Fibroblast of pulmonary artery (primary cell): Measurements from ENCODE around the gene DNAH3.

Source experiments
- DNase-seq: peaks from one replicate; pipeline ENCODE4 v3.0.0-alpha.2; 2010; ENCODE audit warnings: low read depth
- H3K4me3 ChIP-seq: replicated peaks from 2 replicates; pipeline ENCODE4 v1.5.1; 2011; ENCODE audit warnings: low read depth, mild to moderate bottlenecking, control low read depth, low read length, moderate library complexity
- CTCF ChIP-seq: IDR thresholded peaks from 2 replicates; pipeline ENCODE4 v1.5.1; 2011; ENCODE audit warnings: mild to moderate bottlenecking, control low read depth, low read length, inconsistent platforms; ENCODE audit errors: missing control alignments

DNAH3 gene

GRCh38 chr16:20899477-20900298 lies 251.0 kb downstream of the DNAH3 start:
- no peak for TF ChIP-seq CTCF
- DNase-seq, result no peak
- peak overlapping the region; percentile 82 for H3K4me3 ChIP-seq

GRCh38 chr16:20899071-20899470 lies 251.6 kb downstream of the DNAH3 start:
- H3K4me3 ChIP-seq, result peak overlapping the region; percentile 82
- no peak for TF ChIP-seq CTCF
- DNase-seq, result peak; percentile 80

- peak overlapping the region; percentile 82 for H3K4me3 ChIP-seq
- no peak for DNase-seq
- TF ChIP-seq CTCF, result no peak
Observed at GRCh38 chr16:20897922-20898321, 252.7 kb downstream of the DNAH3 start.

GRCh38 chr16:20897253-20897897 lies 253.3 kb downstream of the DNAH3 start:
- DNase-seq, result peak; percentile 72
- H3K4me3 ChIP-seq, result peak overlapping the region; percentile 82
- TF ChIP-seq CTCF, result no peak

DNA sequence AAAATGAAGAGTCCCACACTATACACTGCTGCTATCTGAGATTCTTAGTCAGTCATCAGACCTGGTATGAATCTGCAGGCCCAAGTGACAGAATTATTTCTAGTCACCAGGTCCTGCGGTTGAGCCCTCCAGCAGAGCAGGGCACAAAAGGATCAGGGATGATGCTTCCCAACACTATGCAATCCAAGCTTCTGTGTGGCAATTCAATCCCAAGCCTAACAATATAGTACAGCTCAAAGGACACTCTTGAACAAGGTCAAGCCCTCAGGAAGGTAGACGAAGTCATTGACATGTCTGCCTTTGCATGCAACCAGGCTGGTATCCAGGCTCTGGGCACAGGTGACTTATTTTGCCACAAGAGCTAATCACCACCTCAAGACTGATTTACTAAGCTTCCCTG lies 256.3 kb downstream of the DNAH3 start:
- no peak overlapping the region for H3K4me3 ChIP-seq
- no peak for TF ChIP-seq CTCF
- DNase-seq, result no peak

DNA sequence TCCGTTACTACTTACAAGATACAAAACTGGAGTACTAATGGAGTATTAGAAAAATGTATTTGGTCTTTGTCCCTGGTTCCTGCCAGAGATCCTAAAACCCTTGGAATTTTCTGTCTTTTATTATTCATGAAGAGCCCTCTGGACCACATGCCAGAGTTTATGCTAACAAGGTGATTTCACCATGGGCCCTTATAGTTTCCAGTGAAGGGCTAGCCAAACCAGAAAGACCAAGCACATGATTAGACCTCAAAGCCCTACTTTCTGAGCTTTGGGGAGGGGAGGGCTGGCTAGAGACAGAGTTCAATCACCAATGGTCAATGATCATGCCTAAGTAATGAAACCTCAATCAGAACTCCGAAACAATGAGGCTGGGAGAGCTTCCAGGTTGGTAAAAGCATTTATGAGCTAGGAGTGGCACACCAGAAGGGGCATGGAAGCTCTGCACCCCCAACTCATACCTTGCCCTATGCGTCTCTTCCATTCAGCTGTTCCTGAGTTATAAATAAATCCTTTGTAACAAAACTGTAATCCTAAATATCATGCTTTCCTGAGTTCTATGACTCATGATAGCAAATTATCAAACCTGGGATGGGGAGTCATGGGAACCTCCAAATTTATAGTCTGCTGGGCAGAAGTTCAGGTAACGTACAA lies 260.9 kb downstream of the DNAH3 start:
- DNase-seq, result no peak
- H3K4me3 ChIP-seq, result no peak overlapping the region
- TF ChIP-seq CTCF, result no peak
